Body of pancreas (tissue), 4 donors: ENCODE data around the gene SYCP2.

Experiments
- POLR2A ChIP-seq, 3 donors: fragments of 450-650 bp; IDR thresholded peaks; one replicate each; pipeline ENCODE4 v1.6.1; 2016; ENCODE audit warnings: antibody characterized with exemption in 3 of 3, mild to moderate bottlenecking in 2 of 3
- TF ChIP-seq, protein P1 (sequence below), 7 experiments: fragments of 450-650 bp in 4 of 7; fragments of 200-600 bp in 3 of 7; sonication (generic) in 3 of 7; IDR thresholded peaks; one replicate each; pipeline ENCODE4 v1.5.1; 2016 to 2019; ENCODE audit warnings: antibody characterized with exemption in 7 of 7

DNA sequence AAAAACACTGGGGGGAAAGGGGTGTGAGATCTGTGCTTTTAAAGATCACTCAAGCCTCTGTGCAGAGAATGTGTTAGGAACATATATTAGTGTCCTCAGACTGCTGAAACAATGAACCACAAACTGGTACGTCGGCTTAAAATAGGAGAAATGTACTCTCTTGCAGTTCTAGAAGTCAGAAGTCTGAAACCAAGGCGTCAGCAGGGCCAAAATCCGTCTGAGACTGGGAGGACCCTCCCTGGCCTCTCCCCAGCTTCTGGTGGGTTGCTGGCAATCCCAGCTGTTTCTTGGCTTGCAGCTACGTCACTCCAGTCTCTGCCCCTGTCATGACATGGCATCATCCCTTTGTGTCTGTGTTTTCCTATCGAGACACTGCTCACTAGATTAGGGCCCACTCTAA is 28.7 kb upstream of the SYCP2 start:
- no peak for TF ChIP-seq POLR2A (IDR thresholded peaks at IDR 0.05)
- TF ChIP-seq, protein P1, sequence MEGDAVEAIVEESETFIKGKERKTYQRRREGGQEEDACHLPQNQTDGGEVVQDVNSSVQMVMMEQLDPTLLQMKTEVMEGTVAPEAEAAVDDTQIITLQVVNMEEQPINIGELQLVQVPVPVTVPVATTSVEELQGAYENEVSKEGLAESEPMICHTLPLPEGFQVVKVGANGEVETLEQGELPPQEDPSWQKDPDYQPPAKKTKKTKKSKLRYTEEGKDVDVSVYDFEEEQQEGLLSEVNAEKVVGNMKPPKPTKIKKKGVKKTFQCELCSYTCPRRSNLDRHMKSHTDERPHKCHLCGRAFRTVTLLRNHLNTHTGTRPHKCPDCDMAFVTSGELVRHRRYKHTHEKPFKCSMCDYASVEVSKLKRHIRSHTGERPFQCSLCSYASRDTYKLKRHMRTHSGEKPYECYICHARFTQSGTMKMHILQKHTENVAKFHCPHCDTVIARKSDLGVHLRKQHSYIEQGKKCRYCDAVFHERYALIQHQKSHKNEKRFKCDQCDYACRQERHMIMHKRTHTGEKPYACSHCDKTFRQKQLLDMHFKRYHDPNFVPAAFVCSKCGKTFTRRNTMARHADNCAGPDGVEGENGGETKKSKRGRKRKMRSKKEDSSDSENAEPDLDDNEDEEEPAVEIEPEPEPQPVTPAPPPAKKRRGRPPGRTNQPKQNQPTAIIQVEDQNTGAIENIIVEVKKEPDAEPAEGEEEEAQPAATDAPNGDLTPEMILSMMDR (IDR thresholded peaks at IDR 0.05), result no peak
